IMR-90 (cell line): ENCODE results near the gene KIAA0408. TPM values are rescaled to one million over a fixed set of nuclear protein-coding genes. Genes with fewer than 3 reads are reported as not detected.

Source experiments
- ATAC-seq: fragments of 200-7000 bp; cut with Tn5 transposase; 2 replicates; pipeline ENCODE4 v1.9.1; 2020; ENCODE audit warnings: low read depth, mild to moderate bottlenecking, moderate library complexity
- BruUV-seq: library from RNA; stranded (reverse); fragments of 400-500 nt; replicated peaks from 2 replicates; lab custom pipeline; 2021; lab: Mats Ljungman, UMichigan
- CTCF ChIA-PET: fragments of 300-600 bp; formaldehyde crosslinking; extraction: SDS; loops from one replicate; lab custom pipeline; 2021; ENCODE audit warnings: antibody characterized with exemption; lab: Yijun Ruan, JAX
- POLR2A ChIA-PET: fragments of 300-600 bp; sonication (Branson Sonifier 250); formaldehyde crosslinking; loops from one replicate; lab custom pipeline; 2022; ENCODE audit warnings: antibody characterized with exemption; ENCODE audit not compliant: unreplicated experiment; lab: Charles Lee
- DNase-seq: peaks from one replicate; pipeline ENCODE4 v3.0.0; 2013
- H2AFZ ChIP-seq: replicated peaks from 2 replicates; pipeline ENCODE3; 2013; ENCODE audit warnings: low read length, mild to moderate bottlenecking; ENCODE audit not compliant: poor library complexity
- H2AK5ac ChIP-seq: 2 replicates; pipeline ENCODE4 v1.6.1; 2013; ENCODE audit warnings: low read depth, low read length, inconsistent platforms
- H2AK9ac ChIP-seq: replicated peaks from 2 replicates; pipeline ENCODE3; 2013; ENCODE audit warnings: mild to moderate bottlenecking, low read depth, low read length, moderate library complexity; ENCODE audit not compliant: poor library complexity
- H2BK120ac ChIP-seq: 2 replicates; pipeline ENCODE4 v1.6.1; 2013; ENCODE audit warnings: low read depth, low read length, inconsistent platforms
- H2BK15ac ChIP-seq: 3 replicates; pipeline ENCODE4 v1.6.1; 2013; ENCODE audit warnings: low read depth, low read length, inconsistent platforms
- H2BK20ac ChIP-seq: 2 replicates; pipeline ENCODE4 v1.6.1; 2013; ENCODE audit warnings: low read depth, mild to moderate bottlenecking, inconsistent platforms, low read length, moderate library complexity
- H2BK5ac ChIP-seq: 2 replicates; pipeline ENCODE4 v1.6.1; 2013; ENCODE audit warnings: mild to moderate bottlenecking, low read depth, low read length, inconsistent platforms; ENCODE audit not compliant: poor library complexity, severe bottlenecking
- H3K14ac ChIP-seq: replicated peaks from 2 replicates; pipeline ENCODE4 v1.6.1; 2013; ENCODE audit warnings: low read depth, low read length, inconsistent platforms
- H3K18ac ChIP-seq: 2 replicates; pipeline ENCODE4 v1.6.1; 2013; ENCODE audit warnings: low read depth, low read length, control low read depth
- H3K23ac ChIP-seq: 2 replicates; pipeline ENCODE4 v1.6.1; 2013; ENCODE audit warnings: low read depth, low read length, inconsistent platforms
- H3K27ac ChIP-seq: 2 replicates; pipeline ENCODE4 v1.5.1; 2013; ENCODE audit warnings: mild to moderate bottlenecking, control low read depth, low read length; ENCODE audit not compliant: insufficient read depth
- H3K27me3 ChIP-seq: 2 replicates; pipeline ENCODE4 v1.6.1; 2013; ENCODE audit warnings: low read length; ENCODE audit not compliant: control insufficient read depth, insufficient read depth
- H3K36me3 ChIP-seq: 2 replicates; pipeline ENCODE4 v1.6.1; 2013; ENCODE audit warnings: low read length, mixed read lengths; ENCODE audit not compliant: control insufficient read depth, insufficient read depth
- H3K4ac ChIP-seq: 2 replicates; pipeline ENCODE4 v1.6.1; 2013; ENCODE audit warnings: low read depth, low read length, inconsistent platforms
- H3K4me1 ChIP-seq: 2 replicates; pipeline ENCODE4 v1.6.1; 2013; ENCODE audit warnings: low read length, mixed read lengths; ENCODE audit not compliant: control insufficient read depth, insufficient read depth
- H3K4me2 ChIP-seq: 2 replicates; pipeline ENCODE4 v1.6.1; 2013; ENCODE audit warnings: low read depth, mild to moderate bottlenecking, control low read depth, low read length, moderate library complexity
- H3K4me3 ChIP-seq: 2 replicates; pipeline ENCODE4 v1.5.1; 2013; ENCODE audit warnings: low read depth, mild to moderate bottlenecking, control low read depth, low read length, moderate library complexity; ENCODE audit not compliant: insufficient read depth
- H3K56ac ChIP-seq: 2 replicates; pipeline ENCODE4 v1.6.1; 2013; ENCODE audit warnings: low read length, inconsistent platforms; ENCODE audit not compliant: insufficient read depth; ENCODE audit errors: extremely low read depth
- H3K79me1 ChIP-seq, 2 experiments: 2 replicates each; pipeline ENCODE4 v1.6.1; 2013; ENCODE audit warnings: low read length in 2 of 2, inconsistent platforms in 1 of 2, low read depth in 1 of 2
- H3K9ac ChIP-seq: 2 replicates; pipeline ENCODE4 v1.6.1; 2013; ENCODE audit warnings: low read depth, low read length, control low read depth
- H3K9me1 ChIP-seq: 2 replicates; pipeline ENCODE4 v1.6.1; 2013; ENCODE audit warnings: low read length, inconsistent platforms; ENCODE audit not compliant: insufficient read depth
- H3K9me3 ChIP-seq: 2 replicates; pipeline ENCODE4 v1.6.1; 2013; ENCODE audit warnings: low read length; ENCODE audit not compliant: control insufficient read depth, insufficient read depth
- H4K20me1 ChIP-seq: 2 replicates; pipeline ENCODE4 v1.6.1; 2013; ENCODE audit warnings: low read length, inconsistent platforms; ENCODE audit not compliant: insufficient read depth
- H4K5ac ChIP-seq: 2 replicates; pipeline ENCODE4 v1.6.1; 2013; ENCODE audit warnings: mild to moderate bottlenecking, low read depth, low read length, control low read depth
- H4K8ac ChIP-seq, 2 experiments: 2 replicates each; pipeline ENCODE4 v1.6.1; 2013; ENCODE audit warnings: low read depth in 2 of 2, low read length in 2 of 2, control low read depth in 1 of 2, inconsistent platforms in 1 of 2
- H4K91ac ChIP-seq: 2 replicates; pipeline ENCODE4 v1.6.1; 2013; ENCODE audit warnings: low read depth, low read length, inconsistent platforms; ENCODE audit not compliant: insufficient read depth
- MAZ ChIP-seq: IDR thresholded peaks from 2 replicates; pipeline ENCODE4 v1.6.1; 2012; ENCODE audit warnings: low read depth, mild to moderate bottlenecking, low read length, improper control_type of control experiment, moderate library complexity, borderline replicate concordance
- WGBS, 2 experiments: methylation state at CpG; one replicate each; pipeline versions ENCODE4 v1.1.5 to v1.1.7; 2013; ENCODE audit warnings: missing lambda C conversion rate in 2 of 2; ENCODE audit not compliant: insufficient read length in 1 of 2; ENCODE audit errors: extremely low coverage in 2 of 2; 5-methylcytosine and 5-hydroxymethylcytosine counted together
- dilution Hi-C: fragments of 300-500 bp; cut with HindIII; formaldehyde crosslinking; loops from one replicate; pipeline ENCODE4 v1.14.3; 2018; ENCODE audit warnings: low sequenced_read_pairs; ENCODE audit not compliant: unreplicated experiment
- in situ Hi-C: fragments of 300-500 bp; cut with MboI; formaldehyde crosslinking; loops from 3 replicates; pipeline ENCODE4 v1.14.3; 2019; ENCODE audit warnings: low sequenced_read_pairs, inconsistent platforms, mixed read lengths
- intact Hi-C: fragments of 100-400 bp; cut with micrococcal nuclease; formaldehyde crosslinking; loops from 2 replicates; pipeline ENCODE4 v1.10.0; 2022
- polyA plus RNA-seq, 3 experiments: library from polyadenylated mRNA; depleted of rRNA; stranded (reverse); fragments of >200 nt; gene quantifications; 2 replicates each; pipeline ENCODE4 v1.2.3, GENCODE V29; 2012; ENCODE audit warnings: low replicate concordance in 1 of 3
- total RNA-seq: library from RNA; depleted of rRNA; stranded (reverse); fragments of >200 nt; gene quantifications from 2 replicates; pipeline ENCODE4 v1.2.3, GENCODE V29; 2012
- TF ChIP-seq, protein P1 (sequence below): conservative IDR thresholded peaks from 2 replicates; pipeline ENCODE4 v1.5.1; 2012; ENCODE audit warnings: mild to moderate bottlenecking, low read depth, low read length, improper control_type of control experiment

Gene KIAA0408
- total and polyA plus RNA-seq, 2 of the 4 experiments (the other 2 are of a cell fraction) = 0.90 to 2.9 TPM

- no peak overlapping the region for H3K14ac ChIP-seq
- intact Hi-C loops (no loop called here), dilution Hi-C loops (no loop called here), in situ Hi-C loops (loop anchor here (10.0 kb wide), 1 partner anchor 158 kb away; no protein-coding TSS in a partner anchor)
- BruUV-seq = no TSS peak
- no peaks in the 10 kb centered on the region for H3K9me3 ChIP-seq
- TF ChIP-seq MAZ = no peak
- TF ChIP-seq, protein P1, sequence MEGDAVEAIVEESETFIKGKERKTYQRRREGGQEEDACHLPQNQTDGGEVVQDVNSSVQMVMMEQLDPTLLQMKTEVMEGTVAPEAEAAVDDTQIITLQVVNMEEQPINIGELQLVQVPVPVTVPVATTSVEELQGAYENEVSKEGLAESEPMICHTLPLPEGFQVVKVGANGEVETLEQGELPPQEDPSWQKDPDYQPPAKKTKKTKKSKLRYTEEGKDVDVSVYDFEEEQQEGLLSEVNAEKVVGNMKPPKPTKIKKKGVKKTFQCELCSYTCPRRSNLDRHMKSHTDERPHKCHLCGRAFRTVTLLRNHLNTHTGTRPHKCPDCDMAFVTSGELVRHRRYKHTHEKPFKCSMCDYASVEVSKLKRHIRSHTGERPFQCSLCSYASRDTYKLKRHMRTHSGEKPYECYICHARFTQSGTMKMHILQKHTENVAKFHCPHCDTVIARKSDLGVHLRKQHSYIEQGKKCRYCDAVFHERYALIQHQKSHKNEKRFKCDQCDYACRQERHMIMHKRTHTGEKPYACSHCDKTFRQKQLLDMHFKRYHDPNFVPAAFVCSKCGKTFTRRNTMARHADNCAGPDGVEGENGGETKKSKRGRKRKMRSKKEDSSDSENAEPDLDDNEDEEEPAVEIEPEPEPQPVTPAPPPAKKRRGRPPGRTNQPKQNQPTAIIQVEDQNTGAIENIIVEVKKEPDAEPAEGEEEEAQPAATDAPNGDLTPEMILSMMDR = 0 out of 2 replicates have a peak, but pooled peaks have one; percentile 5
- H4K8ac ChIP-seq = no peak overlapping the region
- H3K4ac ChIP-seq = no peak overlapping the region
- WGBS, 2 experiments = no CpG with 5 or more reads among the region's 2 CpGs
- H2BK120ac ChIP-seq = no peak overlapping the region
- CTCF ChIA-PET = no interaction called here
- H3K18ac ChIP-seq = no peak overlapping the region
- DNase-seq (peak; percentile 10), ATAC-seq (no peak)
- H2BK15ac ChIP-seq = no peak overlapping the region
- no peak overlapping the region for H3K27ac ChIP-seq
- H2BK5ac ChIP-seq = no peak overlapping the region
- no peaks in the 10 kb centered on the region for H3K27me3 ChIP-seq
- H4K91ac ChIP-seq = no peak overlapping the region
- H2AK9ac ChIP-seq = no peak overlapping the region
- H3K23ac ChIP-seq = no peak overlapping the region
- H3K4me3 ChIP-seq = no peak overlapping the region
- H3K36me3 ChIP-seq = no peaks in the 10 kb centered on the region
- H3K56ac ChIP-seq = no peak overlapping the region
- no peak overlapping the region for H4K5ac ChIP-seq
- H3K9ac ChIP-seq = no peak overlapping the region
- H2AK5ac ChIP-seq = no peak overlapping the region
- H4K20me1 ChIP-seq = peaks cover 3% of the 10 kb centered on the region; the same call in 1 of the 2 replicates
- H3K9me1 ChIP-seq = peaks cover 3% of the 10 kb centered on the region; the same call in 1 of the 2 replicates
- POLR2A ChIA-PET = no interaction called here
- no peak overlapping the region for H2BK20ac ChIP-seq
- no peak overlapping the region for H3K4me2 ChIP-seq
- peaks cover 6% of the 10 kb centered on the region for H3K4me1 ChIP-seq
- H2AFZ ChIP-seq = no peak overlapping the region
- H3K79me1 ChIP-seq = no peaks in the 10 kb centered on the region
Measured at GRCh38 chr6:127462376-127462775, 3.2 kb upstream of the KIAA0408 start.
